ENCODE measurements around the gene FRMD6. TPM values are rescaled to one million over a fixed set of nuclear protein-coding genes. Genes with fewer than 3 reads are reported as not detected.
"Not testable (repeated sequence)": the region's sequence is repeated elsewhere in the genome, so short reads cannot be mapped to it uniquely, and the experiment has no call there.

FRMD6 gene
- total RNA-seq, 1 donor from 2014 or later = 122 TPM

- no peak for TF ChIP-seq CTCF (conservative IDR thresholded peaks at IDR 0.05; ENCODE audit: low read depth, low read length)
- no peak overlapping the region for H3K4me3 ChIP-seq (ENCODE audit: low read depth, low read length)
- DNase-seq (ENCODE audit: low read depth) = no peak
These were observed 108.2 kb downstream of the FRMD6 start for GRCh38 chr14:51759950-51760349.

- not testable (repeated sequence) for DNase-seq (ENCODE audit: low read depth)
These were observed 114.0 kb downstream of the FRMD6 start for GRCh38 chr14:51765726-51766125.

GRCh38 chr14:51766586-51766985, 114.9 kb downstream of the FRMD6 start:
- not testable (repeated sequence) for H3K4me3 ChIP-seq (ENCODE audit: low read depth, low read length); DNase-seq (ENCODE audit: low read depth)

More at GRCh38 chr14:51765726-51766125, 114.0 kb downstream of the FRMD6 start:
- not testable (repeated sequence) for H3K4me3 ChIP-seq (ENCODE audit: low read depth, low read length)

GRCh38 chr14:51769261-51769660, 117.6 kb downstream of the FRMD6 start:
- not testable (repeated sequence) for DNase-seq (ENCODE audit: low read depth); H3K4me3 ChIP-seq (ENCODE audit: low read depth, low read length)

GRCh38 chr14:51774209-51774608, 122.5 kb downstream of the FRMD6 start:
- DNase-seq (ENCODE audit: low read depth) = no peak
- H3K4me3 ChIP-seq (ENCODE audit: low read depth, low read length) = no peak overlapping the region
- TF ChIP-seq CTCF (conservative IDR thresholded peaks at IDR 0.05; ENCODE audit: low read depth, low read length) = no peak

GRCh38 chr14:51776102-51776894, 124.6 kb downstream of the FRMD6 start:
- no peak for DNase-seq (ENCODE audit: low read depth)
- no peak overlapping the region for H3K4me3 ChIP-seq (ENCODE audit: low read depth, low read length)
- peak; percentile 84 for TF ChIP-seq CTCF (conservative IDR thresholded peaks at IDR 0.05; ENCODE audit: low read depth, low read length)

GRCh38 chr14:51780006-51780692, 128.4 kb downstream of the FRMD6 start:
- TF ChIP-seq CTCF (conservative IDR thresholded peaks at IDR 0.05; ENCODE audit: low read depth, low read length) = peak; percentile 79
- H3K4me3 ChIP-seq (ENCODE audit: low read depth, low read length) = no peak overlapping the region
- no peak for DNase-seq (ENCODE audit: low read depth)

Other genes with a start within 250 kb of the FRMD6 start
- 1.8 and 2.5 TPM in 2 replicates for gene GNG2, start 208.7 kb downstream of the FRMD6 start, total RNA-seq

All from epithelial cell of proximal tubule (primary cell).